GM18526 (cell line): Measurements from ENCODE around the gene SAMD11.

Source experiments
- POLR2A ChIP-seq: IDR thresholded peaks from 3 replicates; pipeline ENCODE4 v1.6.1; 2011; ENCODE audit not compliant: insufficient read length; ENCODE audit errors: extremely low read depth

The SAMD11 gene

GRCh38 chr1:973459-974292 is 50.0 kb downstream of the SAMD11 start:
- no peak for TF ChIP-seq POLR2A

- no peak for TF ChIP-seq POLR2A
These were observed 50.5 kb downstream of the SAMD11 start for GRCh38 chr1:974293-974640.

DNA sequence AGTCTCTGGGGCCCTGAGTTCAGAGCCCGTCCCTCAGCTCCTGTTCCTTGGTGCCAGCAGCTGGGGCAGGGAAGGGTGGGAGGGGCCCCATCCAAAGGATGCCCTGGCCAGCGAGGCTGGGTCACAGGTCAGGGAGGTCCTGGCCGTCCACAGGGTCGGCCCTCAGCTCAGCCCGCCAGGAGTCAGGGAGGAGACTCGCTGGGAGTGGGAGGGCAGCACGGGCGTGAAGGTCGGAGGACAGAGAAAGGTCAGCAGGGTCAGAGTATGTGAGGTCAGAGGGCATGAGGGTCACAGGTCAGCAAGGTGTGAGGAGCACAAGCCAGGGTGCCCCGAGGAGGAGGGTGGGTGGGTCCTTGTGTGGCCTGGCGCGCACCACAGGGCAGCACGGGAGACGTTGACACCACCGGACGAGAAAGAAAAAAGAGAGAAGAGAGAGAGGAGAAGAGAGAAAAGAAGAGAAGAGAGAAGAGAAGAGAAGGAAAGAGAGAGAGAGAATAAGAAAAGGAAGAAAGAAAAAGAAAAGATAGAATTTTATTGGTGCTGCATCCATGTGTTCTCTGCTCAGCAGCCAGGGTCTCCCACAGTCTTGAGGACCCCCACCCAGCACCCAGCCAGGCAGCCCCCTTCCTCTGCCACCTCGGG is 51.1 kb downstream of the SAMD11 start:
- TF ChIP-seq POLR2A = no peak

GRCh38 chr1:975365-975764 is 51.6 kb downstream of the SAMD11 start:
- TF ChIP-seq POLR2A = no peak

GRCh38 chr1:975896-976683 is 52.4 kb downstream of the SAMD11 start:
- no peak for TF ChIP-seq POLR2A

DNA sequence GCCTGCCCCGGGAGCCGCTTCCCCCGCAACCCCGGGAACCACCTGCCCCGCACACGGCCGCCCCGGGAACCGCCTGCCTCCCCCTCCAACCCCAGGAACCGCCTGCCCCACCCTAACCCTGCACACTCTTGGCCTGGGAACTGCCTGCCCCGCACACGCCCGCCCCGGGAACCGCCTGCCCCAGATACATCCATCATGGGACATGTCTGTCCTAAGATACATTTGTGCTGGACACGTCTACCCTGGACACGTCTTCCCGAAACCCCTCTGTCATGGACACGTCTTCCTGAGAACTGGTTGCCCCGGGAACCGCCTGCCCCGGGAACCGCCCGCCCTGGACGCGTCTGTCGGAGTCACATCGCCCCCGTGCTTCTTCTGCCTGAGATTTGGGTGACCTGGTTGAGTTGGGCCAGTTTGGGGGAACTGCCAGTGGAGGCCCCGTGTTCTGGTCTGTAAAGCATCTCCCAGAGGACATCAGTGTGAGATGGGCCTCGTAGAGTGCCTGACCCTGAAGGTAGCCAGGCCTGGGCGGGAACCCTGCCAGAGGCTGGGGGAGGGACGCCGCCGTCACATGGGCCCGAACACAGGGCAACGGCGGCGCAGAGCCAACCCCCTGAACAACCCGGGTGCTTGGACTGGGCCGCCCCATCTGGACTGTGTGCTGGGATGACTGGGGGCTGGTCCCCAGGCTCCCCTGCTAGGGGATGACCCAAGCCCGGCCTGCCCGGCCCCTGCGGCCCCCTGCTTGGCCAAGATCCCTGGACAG is 54.5 kb downstream of the SAMD11 start:
- TF ChIP-seq POLR2A = no peak

- TF ChIP-seq POLR2A = no peak
These were observed 55.4 kb downstream of the SAMD11 start for GRCh38 chr1:978835-979743.

DNA sequence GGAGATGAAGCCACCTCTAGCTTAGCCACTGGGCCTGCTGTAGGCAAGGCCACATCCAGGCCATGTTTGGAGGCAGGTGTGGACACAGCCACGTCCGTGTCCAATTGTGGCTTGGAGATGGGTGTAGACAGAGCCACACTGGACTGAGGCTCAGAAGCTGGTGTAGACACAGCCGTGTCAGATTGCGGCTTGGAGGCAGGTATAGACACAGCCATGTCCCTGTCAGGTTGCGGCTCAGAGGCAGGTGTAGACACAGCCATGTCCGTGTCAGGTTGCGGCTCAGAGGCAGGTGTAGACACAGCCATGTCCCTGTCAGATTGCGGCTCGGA is 56.0 kb downstream of the SAMD11 start:
- TF ChIP-seq POLR2A = no peak

- no peak for TF ChIP-seq POLR2A
These were observed 56.4 kb downstream of the SAMD11 start for GRCh38 chr1:980137-980571.

DNA sequence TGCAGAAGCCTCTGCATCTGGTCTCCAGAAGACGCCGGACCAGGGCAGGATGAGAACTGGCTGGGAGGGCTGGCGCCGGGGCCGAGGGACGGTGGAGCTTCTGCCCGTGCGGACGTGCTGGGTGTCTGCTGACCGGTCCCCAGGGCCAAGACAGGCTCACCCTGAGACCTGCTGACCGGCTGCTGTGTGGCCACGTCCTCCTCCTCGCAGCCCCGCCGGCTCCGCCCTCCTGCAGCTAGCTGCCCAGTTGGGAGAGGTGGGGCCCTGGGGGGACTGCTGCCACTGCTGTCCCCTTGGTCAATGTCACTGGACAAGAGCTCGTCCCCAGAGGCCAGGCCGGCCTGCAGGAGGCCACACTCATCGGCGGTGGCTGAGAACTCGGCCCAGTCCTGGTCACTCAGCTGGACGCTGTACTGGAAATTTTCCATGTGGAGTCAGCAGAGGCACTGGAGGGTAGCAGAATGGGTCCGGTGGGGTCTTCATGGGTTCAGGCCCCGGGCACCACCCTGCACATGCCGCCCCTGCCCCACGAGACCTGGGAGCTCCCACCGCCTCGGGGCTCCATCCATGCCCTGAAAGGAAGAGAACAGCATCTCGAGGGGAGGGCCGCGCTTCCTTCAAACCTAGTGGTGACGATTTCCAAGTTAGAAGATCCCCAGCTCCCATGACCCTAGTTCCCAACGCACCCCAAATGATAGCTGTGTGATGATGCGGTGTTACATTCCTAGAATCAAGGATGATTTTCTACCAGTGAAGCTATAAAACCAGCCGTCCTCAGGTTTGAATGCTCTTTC is 57.1 kb downstream of the SAMD11 start:
- no peak for TF ChIP-seq POLR2A

DNA sequence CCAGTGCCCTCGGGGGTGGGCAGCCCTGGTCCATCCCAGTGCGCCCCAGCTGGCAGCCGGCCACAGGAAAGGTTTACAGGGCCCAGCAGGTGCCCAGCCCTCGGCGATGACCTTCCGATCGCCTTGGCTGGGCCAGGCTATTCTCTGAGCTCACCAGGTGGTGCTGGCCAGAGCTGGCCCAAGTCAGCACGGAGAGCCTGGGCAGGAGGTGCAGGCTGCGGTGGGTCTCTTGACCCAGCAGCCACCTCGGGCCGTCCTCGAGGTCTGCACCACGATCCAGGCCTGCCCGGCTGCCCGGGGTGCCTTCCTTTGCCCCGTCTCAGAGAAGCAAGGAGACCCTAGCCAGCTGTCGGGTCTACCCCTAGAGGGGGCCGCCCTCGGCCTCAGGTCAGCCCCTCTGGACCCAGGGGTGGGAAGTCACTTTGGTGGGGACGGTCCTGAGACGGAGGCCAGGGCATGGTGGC is 57.8 kb downstream of the SAMD11 start:
- no peak for TF ChIP-seq POLR2A

- TF ChIP-seq POLR2A = no peak
These were observed 58.3 kb downstream of the SAMD11 start, which contains the start of gene PERM1 for GRCh38 chr1:981955-982558. PERM1 (minus strand) TSS chr1:982093; CDS start chr1:981029, 1,064 bp downstream.

- TF ChIP-seq POLR2A = no peak
These were observed 59.2 kb downstream of the SAMD11 start for GRCh38 chr1:982765-983436.
